Gastroesophageal sphincter (tissue), 4 donors: ENCODE results near the gene OR6B3. TPM values are rescaled to one million over a fixed set of nuclear protein-coding genes. Genes with fewer than 3 reads are reported as not detected.

Source experiments
- ATAC-seq: fragments of 150-250 bp; one replicate; pipeline ENCODE4 v1.9.1; 2016; ENCODE audit warnings: mild to moderate bottlenecking, moderate library complexity
- H3K27ac ChIP-seq, 4 donors: fragments of 200-600 bp; sonication (generic) in 3 of 4; 1 replicate in 3 of 4; 2 replicates in 1 of 4; pipeline ENCODE4 v1.5.1; 2016 to 2019
- H3K27me3 ChIP-seq: fragments of 200-600 bp; sonication (generic); one replicate; pipeline ENCODE4 v1.5.1; 2019
- H3K36me3 ChIP-seq, 2 donors: fragments of 200-600 bp; sonication (generic); one replicate each; pipeline ENCODE4 v1.5.1; 2019; ENCODE audit warnings: control low read depth in 1 of 2
- H3K4me1 ChIP-seq, 3 donors: fragments of 200-600 bp; sonication (generic); 1 replicate in 2 of 3; 2 replicates in 1 of 3; pipeline ENCODE4 v1.5.1; 2016 to 2019; ENCODE audit warnings: control low read depth in 2 of 3
- H3K4me3 ChIP-seq, 2 donors: fragments of 200-600 bp; sonication (generic); one replicate each; pipeline ENCODE4 v1.5.1; 2019; ENCODE audit warnings: mild to moderate bottlenecking in 1 of 2, moderate library complexity in 1 of 2
- H3K9me3 ChIP-seq, 3 donors: fragments of 200-600 bp; sonication (generic); one replicate each; pipeline ENCODE4 v1.5.1; 2017 to 2019; ENCODE audit warnings: control low read depth in 2 of 3
- CTCF ChIP-seq, 4 experiments: fragments of 200-600 bp in 2 of 4; fragments of 450-650 bp in 2 of 4; sonication (generic) in 1 of 4; IDR thresholded peaks; one replicate each; pipeline ENCODE4 v1.5.1; 2017 to 2019; ENCODE audit warnings: antibody characterized with exemption in 4 of 4, mild to moderate bottlenecking in 2 of 4, moderate library complexity in 2 of 4
- EP300 ChIP-seq: sonication (generic); formaldehyde crosslinking; IDR thresholded peaks from one replicate; pipeline ENCODE4 v1.6.1; 2017; ENCODE audit warnings: antibody characterized with exemption, mild to moderate bottlenecking
- POLR2A ChIP-seq, 2 donors: fragments of 450-650 bp; IDR thresholded peaks; one replicate each; pipeline ENCODE4 v1.6.1; 2017; ENCODE audit warnings: antibody characterized with exemption in 2 of 2, mild to moderate bottlenecking in 2 of 2, moderate library complexity in 1 of 2
- POLR2AphosphoS5 ChIP-seq: sonication (generic); formaldehyde crosslinking; IDR thresholded peaks from one replicate; pipeline ENCODE4 v1.6.1; 2017; ENCODE audit warnings: antibody characterized with exemption
- WGBS, 2 donors: methylation state at CpG; one replicate each; pipeline ENCODE4 v1.1.5; 2018; ENCODE audit warnings: low coverage in 1 of 2; 5-methylcytosine and 5-hydroxymethylcytosine counted together
- total RNA-seq, 4 donors: library from RNA; depleted of rRNA; stranded (reverse); fragments of >200 nt; gene quantifications; one replicate each; pipeline ENCODE4 v1.1.0, GENCODE V29; 2016

Gene OR6B3
- total RNA-seq, 4 donors from 2014 or later = not detected

- no peak for TF ChIP-seq POLR2A (IDR thresholded peaks at IDR 0.05)
- no peak for TF ChIP-seq EP300
- no peak for TF ChIP-seq POLR2AphosphoS5
- TF ChIP-seq CTCF (IDR thresholded peaks at IDR 0.05) = no peak
- Histone ChIP-seq H3K27me3 (peaks cover 14% of the 10 kb centered on the region), H3K4me3 (no peak overlapping the region), H3K4me1 (no peaks in the 10 kb centered on the region), H3K9me3 (peaks cover 0 to 26% (median 0%) of the 10 kb centered on the region in 3 donors), H3K27ac (no peak overlapping the region), H3K36me3 (no peaks in the 10 kb centered on the region)
- no peak for ATAC-seq
Measured at GRCh38 chr2:240086563-240086962, 33.2 kb upstream of the OR6B3 start.

GRCh38 chr2:240078631-240079030 lies 25.3 kb upstream of the OR6B3 start:
- H3K4me1 ChIP-seq = no peaks in the 10 kb centered on the region
- TF ChIP-seq EP300 = no peak
- no peak for TF ChIP-seq POLR2AphosphoS5
- no peak for TF ChIP-seq POLR2A (IDR thresholded peaks at IDR 0.05)
- TF ChIP-seq CTCF (IDR thresholded peaks at IDR 0.05) = no peak
- no peak overlapping the region for H3K4me3 ChIP-seq
- H3K27me3 ChIP-seq = peaks cover 11% of the 10 kb centered on the region
- H3K27ac ChIP-seq = no peak overlapping the region
- no peaks in the 10 kb centered on the region for H3K36me3 ChIP-seq
- ATAC-seq = no peak
- H3K9me3 ChIP-seq = peaks cover 0 to 33% (median 0%) of the 10 kb centered on the region in 3 donors
- WGBS, 2 donors = 51 to 57% methylated on average over 2 of the region's 2 CpGs

- ATAC-seq = no peak
- Histone ChIP-seq H3K36me3 (no peaks in the 10 kb centered on the region), H3K27me3 (peaks cover 13% of the 10 kb centered on the region), H3K9me3 (peaks cover 0 to 33% (median 0%) of the 10 kb centered on the region in 3 donors), H3K4me1 (no peaks in the 10 kb centered on the region), H3K4me3 (no peak overlapping the region), H3K27ac (no peak overlapping the region)
- TF ChIP-seq POLR2AphosphoS5 (no peak), CTCF (IDR thresholded peaks at IDR 0.05) (no peak), POLR2A (IDR thresholded peaks at IDR 0.05) (no peak), EP300 (no peak)
Measured at GRCh38 chr2:240077442-240077841, 24.1 kb upstream of the OR6B3 start.

GRCh38 chr2:240074545-240074944 lies 21.2 kb upstream of the OR6B3 start:
- Histone ChIP-seq H3K27me3 (peaks cover 7% of the 10 kb centered on the region), H3K9me3 (peaks cover 0 to 33% (median 0%) of the 10 kb centered on the region in 3 donors), H3K27ac (no peak overlapping the region), H3K4me3 (no peak overlapping the region), H3K4me1 (no peaks in the 10 kb centered on the region), H3K36me3 (no peaks in the 10 kb centered on the region)
- no peak for ATAC-seq
- TF ChIP-seq CTCF (IDR thresholded peaks at IDR 0.05) = no peak
- TF ChIP-seq POLR2A (IDR thresholded peaks at IDR 0.05) = no peak
- no peak for TF ChIP-seq POLR2AphosphoS5
- WGBS, 2 donors = 69 to 74% methylated on average over 5 of the region's 5 CpGs

GRCh38 chr2:240070907-240071306 lies 17.6 kb upstream of the OR6B3 start:
- Histone ChIP-seq H3K4me1 (no peaks in the 10 kb centered on the region), H3K4me3 (no peak overlapping the region), H3K36me3 (no peaks in the 10 kb centered on the region), H3K27me3 (peaks cover 7% of the 10 kb centered on the region), H3K9me3 (peaks cover 0 to 14% (median 0%) of the 10 kb centered on the region in 3 donors), H3K27ac (no peak overlapping the region)
- no peak for TF ChIP-seq POLR2A (IDR thresholded peaks at IDR 0.05)
- TF ChIP-seq EP300 = no peak
- TF ChIP-seq CTCF (IDR thresholded peaks at IDR 0.05) = no peak
- TF ChIP-seq POLR2AphosphoS5 = no peak
- no peak for ATAC-seq
- WGBS, 2 donors = 78 to 85% methylated on average over 3 of the region's 3 CpGs
